SH-SY5Y (cell line): Measurements from ENCODE around the gene INSIG1.

Source experiments
- GATA2 ChIP-seq: IDR thresholded peaks from 2 replicates; pipeline ENCODE4 v1.6.1; 2011; ENCODE audit warnings: mild to moderate bottlenecking, low read depth, low read length
- GATA3 ChIP-seq: IDR thresholded peaks from 2 replicates; pipeline ENCODE4 v1.6.1; 2011; ENCODE audit warnings: low read depth, mild to moderate bottlenecking, low read length, moderate library complexity

DNA sequence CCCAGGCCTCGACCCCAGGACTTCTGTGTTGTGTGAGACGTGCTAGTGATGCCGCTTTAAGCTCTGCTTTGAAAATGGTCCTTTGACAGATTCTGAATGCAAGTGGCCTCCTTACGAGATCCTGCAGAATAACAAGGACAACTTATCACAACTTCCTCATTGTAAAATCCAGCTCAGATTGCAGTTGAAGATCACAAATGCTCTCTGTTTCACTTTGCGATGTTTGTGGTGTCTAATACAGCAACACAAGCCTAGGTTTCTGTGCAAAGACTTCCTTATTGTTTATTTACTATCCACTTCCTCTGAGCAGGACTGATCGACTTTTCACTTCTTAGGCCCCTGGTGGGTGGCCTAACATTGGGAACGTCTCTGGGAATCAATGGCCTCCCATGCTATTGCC lies 31.7 kb upstream of the INSIG1 start:
- TF ChIP-seq GATA2 (no peak), GATA3 (no peak)
